ENCODE measurements around the gene AGRP. TPM values are rescaled to one million over a fixed set of nuclear protein-coding genes. Genes with fewer than 3 reads are reported as not detected.

The AGRP gene
- total RNA-seq, 1 donor from 2014 or later, result not detected

GRCh38 chr16:67463059-67463458 is 20.3 kb downstream of the AGRP start:
- DNase-seq, result no peak

GRCh38 chr16:67462279-67462655 is 21.1 kb downstream of the AGRP start:
- DNase-seq, result no peak

GRCh38 chr16:67461600-67462278 is 21.6 kb downstream of the AGRP start:
- DNase-seq, result no peak

- DNase-seq, result no peak
Observed at GRCh38 chr16:67460961-67461360, 22.4 kb downstream of the AGRP start.

GRCh38 chr16:67460168-67460567 is 23.2 kb downstream of the AGRP start:
- DNase-seq, result no peak

GRCh38 chr16:67459861-67460150 is 23.5 kb downstream of the AGRP start:
- DNase-seq, result no peak

GRCh38 chr16:67459066-67459860 is 24.1 kb downstream of the AGRP start:
- no peak for DNase-seq

- DNase-seq, result no peak
Observed at GRCh38 chr16:67458121-67458641, 25.2 kb downstream of the AGRP start.

- DNase-seq, result no peak
Observed at GRCh38 chr16:67457611-67458010, 25.7 kb downstream of the AGRP start.

GRCh38 chr16:67456391-67457081 is 26.8 kb downstream of the AGRP start:
- no peak for DNase-seq

GRCh38 chr16:67454852-67455251 is 28.5 kb downstream of the AGRP start:
- no peak for DNase-seq

- no peak for DNase-seq
Observed at GRCh38 chr16:67454104-67454503, 29.2 kb downstream of the AGRP start.

- no peak for DNase-seq
Observed at GRCh38 chr16:67451704-67452435, 31.5 kb downstream of the AGRP start.

- DNase-seq, result no peak
Observed at GRCh38 chr16:67451061-67451703, 32.2 kb downstream of the AGRP start.

- no peak for DNase-seq
Observed at GRCh38 chr16:67449739-67450138, 33.6 kb downstream of the AGRP start.

- DNase-seq, result no peak
Observed at GRCh38 chr16:67449336-67449735, 34.0 kb downstream of the AGRP start.

- DNase-seq, result no peak
Observed at GRCh38 chr16:67448580-67448979, 34.8 kb downstream of the AGRP start.

- DNase-seq, result no peak
Observed at GRCh38 chr16:67447508-67448076, 35.8 kb downstream of the AGRP start.

GRCh38 chr16:67446968-67447507 is 36.3 kb downstream of the AGRP start:
- no peak for DNase-seq

GRCh38 chr16:67445913-67446907 is 37.1 kb downstream of the AGRP start:
- no peak for DNase-seq
